HG02852 (cell line): ENCODE measurements around the gene SPAG6.
"Not testable (repeated sequence)": the region's sequence is repeated elsewhere in the genome, so short reads cannot be mapped to it uniquely, and the experiment has no call there.

ENCODE experiments used
- ATAC-seq: cut with Tn5 transposase; IDR thresholded peaks from one replicate; pipeline ENCODE4 v1.9.1; 2021; ENCODE audit warnings: mild to moderate bottlenecking, moderate library complexity; ENCODE audit not compliant: unreplicated experiment

The SPAG6 gene

GRCh38 chr10:22345301-22346095 is at the start of gene SPAG6:
Gene SPAG6, plus strand, starts transcription at chr10:22345496. Its CDS starts 116 bp downstream, at chr10:22345612.
- ATAC-seq, result no peak

- ATAC-seq, result no peak
Observed at GRCh38 chr10:22301193-22301592, 44.1 kb upstream of the SPAG6 start.

- no peak for ATAC-seq
Observed at GRCh38 chr10:22303461-22303860, 41.8 kb upstream of the SPAG6 start.

- no peak for ATAC-seq
Observed at GRCh38 chr10:22305721-22306120, 39.6 kb upstream of the SPAG6 start.

GRCh38 chr10:22308390-22308789 is 36.9 kb upstream of the SPAG6 start:
- peak; percentile 99 for ATAC-seq

- no peak for ATAC-seq
Observed at GRCh38 chr10:22309180-22310000, 35.9 kb upstream of the SPAG6 start.

- ATAC-seq, result not testable (repeated sequence)
Observed at GRCh38 chr10:22310012-22310411, 35.3 kb upstream of the SPAG6 start.

GRCh38 chr10:22310928-22311327 is 34.4 kb upstream of the SPAG6 start:
- no peak for ATAC-seq

- no peak for ATAC-seq
Observed at GRCh38 chr10:22314852-22315251, 30.4 kb upstream of the SPAG6 start.

- peak; percentile 25 for ATAC-seq
Observed at GRCh38 chr10:22315455-22316285, 29.6 kb upstream of the SPAG6 start.

GRCh38 chr10:22316286-22317075 is 28.8 kb upstream of the SPAG6 start, which contains the start of gene COMMD3:
Gene COMMD3, plus strand, starts transcription at chr10:22316388. Its CDS starts 30 bp downstream, at chr10:22316418.
- peak; percentile 63 for ATAC-seq

- peak; percentile 26 for ATAC-seq
Observed at GRCh38 chr10:22317076-22317370, 28.3 kb upstream of the SPAG6 start.

GRCh38 chr10:22317771-22318565 is 27.3 kb upstream of the SPAG6 start:
- ATAC-seq, result no peak

- no peak for ATAC-seq
Observed at GRCh38 chr10:22318772-22319171, 26.5 kb upstream of the SPAG6 start.

GRCh38 chr10:22319547-22319979 is 25.7 kb upstream of the SPAG6 start:
- no peak for ATAC-seq

GRCh38 chr10:22319980-22320558 is 25.2 kb upstream of the SPAG6 start:
- ATAC-seq, result no peak

GRCh38 chr10:22320591-22321155 is 24.6 kb upstream of the SPAG6 start, which contains the start of gene BMI1:
Gene BMI1, plus strand, starts transcription at chr10:22321099. Its CDS starts 5,351 bp downstream, at chr10:22326450.
- peak; percentile 18 for ATAC-seq

- peak; percentile 19 for ATAC-seq
Observed at GRCh38 chr10:22321156-22321923, 24.0 kb upstream of the SPAG6 start.
